ENCODE results near the gene PDHB.

Gene PDHB

DNA sequence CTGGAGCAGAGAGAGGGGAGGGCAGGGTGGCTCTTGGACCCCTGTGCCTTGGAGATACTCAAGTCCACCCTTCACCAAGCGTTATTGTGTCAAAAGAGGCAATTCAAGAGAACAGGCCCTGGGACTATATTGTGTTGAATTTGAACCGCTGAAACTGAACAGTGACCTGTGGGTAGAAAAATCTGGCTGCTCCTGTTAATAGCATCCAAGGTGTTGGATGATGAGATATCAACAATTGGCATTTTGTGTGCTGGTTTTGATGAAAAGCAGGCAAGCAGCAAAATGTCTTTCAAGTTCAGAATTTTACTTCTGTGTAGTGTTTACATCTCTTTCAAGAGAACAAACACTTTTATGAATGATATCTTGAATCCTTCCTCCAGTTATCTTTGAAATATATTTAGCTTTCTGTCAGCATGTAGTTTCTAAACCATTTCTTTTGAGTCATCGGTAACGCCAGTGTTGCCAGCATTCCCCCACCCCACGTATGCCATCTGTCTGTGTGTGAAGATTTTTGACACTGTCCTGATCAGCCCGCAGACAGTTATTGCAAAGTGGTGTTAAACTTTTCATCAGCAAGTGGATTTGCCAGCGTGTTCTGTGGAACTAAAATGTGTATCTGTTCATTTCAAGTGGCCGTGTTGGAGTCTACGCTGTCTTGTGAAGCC, 34.8 kb downstream of the PDHB start:
- DNase-seq (ENCODE audit: low spot score): no peak

GRCh38 chr3:58394339-58394738, 39.3 kb downstream of the PDHB start:
- no peak for DNase-seq (ENCODE audit: low spot score)

- DNase-seq (ENCODE audit: low spot score): no peak
Observed at GRCh38 chr3:58392181-58392580, 41.5 kb downstream of the PDHB start.

- DNase-seq (ENCODE audit: low spot score): no peak
Observed at GRCh38 chr3:58391156-58391865, 42.3 kb downstream of the PDHB start.

DNA sequence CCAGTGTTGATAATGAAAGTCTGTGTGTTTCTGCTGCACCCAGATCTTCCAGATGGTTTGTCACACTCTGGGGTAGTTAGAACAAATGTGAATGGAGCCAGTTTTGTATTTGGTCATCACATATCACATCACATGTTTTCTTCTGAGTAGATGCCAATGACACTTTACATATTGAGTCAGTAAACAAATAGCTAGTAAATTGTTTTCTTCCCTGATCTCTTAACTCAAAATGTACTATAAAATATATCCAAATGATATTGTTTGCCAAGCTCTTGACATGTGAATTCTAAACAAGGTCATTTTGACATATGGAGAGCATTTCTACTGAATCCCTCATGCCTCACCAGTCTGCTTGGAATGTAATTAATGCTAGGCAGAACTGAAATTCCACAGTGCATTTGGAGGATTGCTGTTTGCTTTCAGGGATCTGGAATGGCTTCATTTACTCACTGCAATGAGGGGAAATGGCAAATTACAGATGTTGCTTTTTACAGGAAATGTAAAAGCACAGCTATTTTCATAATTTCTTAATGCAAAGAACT, 45.0 kb downstream of the PDHB start:
- no peak for DNase-seq (ENCODE audit: low spot score)

- no peak for DNase-seq (ENCODE audit: low spot score)
Observed at GRCh38 chr3:58387650-58388546, 45.7 kb downstream of the PDHB start.

- DNase-seq (ENCODE audit: low spot score): no peak
Observed at GRCh38 chr3:58386626-58387365, 46.8 kb downstream of the PDHB start.

- DNase-seq (ENCODE audit: low spot score): no peak
Observed at GRCh38 chr3:58384381-58385090, 49.1 kb downstream of the PDHB start.

DNA sequence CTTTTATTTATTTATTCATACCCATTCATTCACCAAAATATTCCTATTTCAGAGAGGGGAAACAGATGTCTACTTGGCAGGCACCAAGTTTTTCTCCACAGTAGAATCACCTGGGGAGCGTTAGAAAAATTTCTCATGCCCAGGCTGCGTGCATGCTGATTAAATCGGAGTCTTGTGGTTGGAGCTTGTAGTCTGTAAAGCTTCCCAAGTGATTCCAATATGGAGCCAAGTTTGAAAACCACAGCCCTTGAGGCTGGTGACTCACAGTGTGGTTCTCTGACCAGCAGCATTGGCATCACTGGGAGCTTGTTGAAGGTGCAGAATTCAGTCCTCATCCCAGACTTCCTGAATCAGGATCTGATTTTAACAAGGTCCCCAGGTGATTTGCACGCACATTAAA, 49.7 kb downstream of the PDHB start:
- DNase-seq (ENCODE audit: low spot score): no peak

DNA sequence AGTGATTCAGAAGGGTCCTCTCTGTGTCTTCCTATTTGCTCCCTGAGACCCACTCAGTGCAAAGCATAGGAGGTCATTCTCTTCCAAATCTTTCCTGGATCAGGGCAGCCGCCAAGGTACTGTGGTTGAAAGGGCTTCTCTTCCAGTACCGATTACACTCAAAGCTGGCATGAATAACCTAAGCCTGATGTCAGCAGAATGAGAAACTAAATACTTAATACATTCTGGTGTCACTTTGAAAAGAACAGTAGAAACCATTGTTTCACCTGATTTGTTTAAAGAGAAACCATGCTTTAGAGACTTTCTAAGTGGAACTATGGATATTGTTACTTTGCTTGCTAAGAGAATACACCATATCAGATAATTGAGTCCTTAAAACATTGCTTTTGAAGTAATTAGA, 50.2 kb downstream of the PDHB start:
- DNase-seq (ENCODE audit: low spot score): no peak

- no peak for DNase-seq (ENCODE audit: low spot score)
Observed at GRCh38 chr3:58379351-58380073, 54.1 kb downstream of the PDHB start.

DNA sequence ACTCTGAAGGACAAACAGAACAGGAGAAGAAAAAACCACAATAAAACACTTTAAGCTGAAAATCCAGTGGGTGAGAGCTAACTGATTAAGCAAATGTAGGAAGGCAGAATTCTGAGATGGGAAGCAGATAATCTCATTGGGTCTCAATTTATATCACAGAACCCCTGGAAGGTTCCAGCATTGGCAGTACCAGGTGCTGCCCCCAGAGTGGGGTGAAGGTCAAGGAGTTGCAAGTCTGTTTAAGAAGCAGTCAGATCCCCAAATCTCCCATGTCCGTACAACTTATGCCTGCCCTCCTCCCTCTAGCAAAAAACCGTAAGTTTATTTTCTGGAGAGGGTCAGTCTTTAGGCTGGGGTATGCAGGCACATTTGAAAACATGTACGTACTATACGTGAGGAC, 55.9 kb downstream of the PDHB start:
- no peak for DNase-seq (ENCODE audit: low spot score)
